ENCODE measurements around the gene CRYAA. TPM values are rescaled to one million over a fixed set of nuclear protein-coding genes. Genes with fewer than 3 reads are reported as not detected.

CRYAA gene
- total and polyA plus RNA-seq, 2 of the 8 experiments (the other 6 are each of a cell fraction or from before 2014, with no cell fraction given): not detected

- TF ChIP-seq RNF2 (IDR thresholded peaks at IDR 0.05; ENCODE audit: borderline replicate concordance, low read depth, low read length, missing control alignments, poor library complexity, severe bottlenecking) (no peak), RXRA (IDR thresholded peaks at IDR 0.05; ENCODE audit: insufficient read depth, low read depth, low read length) (no peak), EGR1 (IDR thresholded peaks at IDR 0.05; ENCODE audit: borderline replicate concordance, low read depth, low read length) (no peak), TEAD4 (IDR thresholded peaks at IDR 0.05; ENCODE audit: low read depth, low read length) (no peak), SIN3A (conservative IDR thresholded peaks at IDR 0.05 in 1 of 2, IDR thresholded peaks at IDR 0.05 in 1 of 2; ENCODE audit: low read depth in 1 of 2, low read length in 2 of 2) (no peak), BCL11A (IDR thresholded peaks at IDR 0.05; ENCODE audit: low read depth in 2 of 2, low read length in 2 of 2) (no peak), ZNF274 (IDR thresholded peaks at IDR 0.05; ENCODE audit: borderline replicate concordance, extremely low read depth, low read length) (no peak), CTCF (IDR thresholded peaks at IDR 0.05; ENCODE audit: control extremely low read depth in 1 of 3, insufficient read depth in 1 of 3, low read depth in 1 of 3, low read length in 3 of 3) (no peak)
Observed at GRCh38 chr21:43195121-43196021, 26.6 kb downstream of the CRYAA start (continued).
